ENCODE measurements around the gene ZFP36L2. TPM values are rescaled to one million over a fixed set of nuclear protein-coding genes. Genes with fewer than 3 reads are reported as not detected.

ZFP36L2 gene, protein sequence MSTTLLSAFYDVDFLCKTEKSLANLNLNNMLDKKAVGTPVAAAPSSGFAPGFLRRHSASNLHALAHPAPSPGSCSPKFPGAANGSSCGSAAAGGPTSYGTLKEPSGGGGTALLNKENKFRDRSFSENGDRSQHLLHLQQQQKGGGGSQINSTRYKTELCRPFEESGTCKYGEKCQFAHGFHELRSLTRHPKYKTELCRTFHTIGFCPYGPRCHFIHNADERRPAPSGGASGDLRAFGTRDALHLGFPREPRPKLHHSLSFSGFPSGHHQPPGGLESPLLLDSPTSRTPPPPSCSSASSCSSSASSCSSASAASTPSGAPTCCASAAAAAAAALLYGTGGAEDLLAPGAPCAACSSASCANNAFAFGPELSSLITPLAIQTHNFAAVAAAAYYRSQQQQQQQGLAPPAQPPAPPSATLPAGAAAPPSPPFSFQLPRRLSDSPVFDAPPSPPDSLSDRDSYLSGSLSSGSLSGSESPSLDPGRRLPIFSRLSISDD
- total RNA-seq, result 146 TPM

DNA sequence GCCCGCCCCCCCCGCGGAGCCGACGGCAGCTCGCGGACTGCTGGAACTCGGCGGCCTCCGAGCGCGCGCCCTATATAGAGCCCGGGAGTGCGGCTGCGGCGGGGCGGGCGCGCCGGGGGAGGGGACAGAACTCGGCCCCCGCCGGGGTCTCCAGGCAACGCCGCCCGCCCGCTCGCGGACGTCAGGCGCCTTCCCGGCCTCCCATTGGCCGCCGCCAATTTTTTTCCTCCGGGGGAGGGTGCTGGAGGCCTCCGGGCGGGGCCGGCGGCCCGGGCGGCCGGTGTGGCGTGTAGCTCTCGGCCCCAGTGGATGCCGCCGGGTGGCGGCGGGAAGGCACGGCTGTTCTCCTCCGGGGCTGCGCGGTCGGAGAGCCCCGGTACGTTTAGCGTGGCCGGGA is at the start of gene ZFP36L2:
ZFP36L2 (minus strand) TSS at position 49 of the 397 bp plus-strand sequence. CDS start 291 bp downstream, outside the sequence.

